GM12878 (cell line): Measurements from ENCODE around the gene B3GALT4. TPM values are rescaled to one million over a fixed set of nuclear protein-coding genes. Genes with fewer than 3 reads are reported as not detected.

Experiments used
- ATAC-seq: fragments of 200-7000 bp; cut with Tn5 transposase; 3 replicates; pipeline ENCODE4 v1.9.1; 2020; ENCODE audit warnings: mild to moderate bottlenecking, moderate library complexity
- BruUV-seq: library from RNA; stranded (reverse); fragments of 400-500 nt; replicated peaks from 2 replicates; lab custom pipeline; 2021; lab: Mats Ljungman, UMichigan
- CTCF ChIA-PET: fragments of 300-600 bp; sonication (Branson Sonifier 250); formaldehyde crosslinking; extraction: SDS; loops from one replicate; lab custom pipeline; 2021; ENCODE audit warnings: inconsistent platforms; lab: Yijun Ruan, JAX
- POLR2A ChIA-PET: fragments of 350-600 bp; formaldehyde crosslinking; extraction: SDS; loops from one replicate; lab custom pipeline; 2021; ENCODE audit warnings: inconsistent platforms; lab: Charles Lee
- RAD21 ChIA-PET: fragments of 300-600 bp; sonication (Branson Sonifier 250); formaldehyde crosslinking; loops from one replicate; lab custom pipeline; 2023; ENCODE audit warnings: antibody characterized with exemption; ENCODE audit not compliant: unreplicated experiment; lab: Charles Lee
- SMC1A ChIA-PET: fragments of 300-600 bp; sonication (Branson Sonifier 250); formaldehyde crosslinking; loops from one replicate; lab custom pipeline; 2023; ENCODE audit not compliant: unreplicated experiment, uncharacterized antibody; lab: Charles Lee
- DNase-seq: peaks from one replicate; pipeline ENCODE4 v3.0.0-alpha.2; 2011; ENCODE audit warnings: low read depth, low spot score
- FAIRE-seq: peaks from 3 replicates; lab custom pipeline; 2011; peaks lifted over from hg19 to GRCh38; lab: Jason Lieb, UNC
- H2AFZ ChIP-seq: 2 replicates; pipeline ENCODE4 v1.6.0; 2011; ENCODE audit warnings: low read depth, low read length, control low read depth; ENCODE audit not compliant: control insufficient read depth
- H3K27ac ChIP-seq: 2 replicates; pipeline ENCODE4 v1.5.1; 2011; ENCODE audit warnings: control low read depth; ENCODE audit not compliant: control insufficient read depth, insufficient read depth
- H3K27me3 ChIP-seq, 2 experiments: replicated peaks in 1 of 2; 2 replicates each; pipeline versions ENCODE4 v1.6.0 to v1.6.1; 2011; ENCODE audit warnings: low read length in 1 of 2; ENCODE audit not compliant: control insufficient read depth in 2 of 2, insufficient read depth in 2 of 2
- H3K36me3 ChIP-seq, 2 experiments: 2 replicates each; pipeline ENCODE4 v1.5.1; 2011; ENCODE audit warnings: low read length in 1 of 2; ENCODE audit not compliant: control insufficient read depth in 2 of 2, insufficient read depth in 2 of 2
- H3K4me1 ChIP-seq: 2 replicates; pipeline ENCODE4 v1.6.1; 2011; ENCODE audit warnings: mild to moderate bottlenecking, low read length, moderate library complexity, mixed read lengths; ENCODE audit not compliant: control insufficient read depth, insufficient read depth
- H3K4me2 ChIP-seq: 2 replicates; pipeline ENCODE4 v1.6.0; 2011; ENCODE audit warnings: control low read depth; ENCODE audit not compliant: control insufficient read depth, insufficient read depth
- H3K4me3 ChIP-seq: fragments of 200-600 bp; sonication (generic); 2 replicates; pipeline ENCODE4 v1.5.1; 2016
- H3K79me2 ChIP-seq: 2 replicates; pipeline ENCODE4 v1.6.0; 2011; ENCODE audit warnings: low read length; ENCODE audit not compliant: control insufficient read depth, insufficient read depth
- H3K9ac ChIP-seq: 2 replicates; pipeline ENCODE4 v1.8.0; 2011; ENCODE audit warnings: low read length, control low read depth, mixed read lengths; ENCODE audit not compliant: control insufficient read depth, insufficient read depth
- H3K9me3 ChIP-seq: replicated peaks from 3 replicates; pipeline ENCODE4 v1.5.1; 2011; ENCODE audit warnings: mild to moderate bottlenecking, low read length; ENCODE audit not compliant: control insufficient read depth, insufficient read depth
- H4K20me1 ChIP-seq: 2 replicates; pipeline ENCODE4 v1.6.0; 2011; ENCODE audit not compliant: control insufficient read depth, insufficient read depth
- CHD2 ChIP-seq: IDR thresholded peaks from 2 replicates; pipeline ENCODE4 v1.6.1; 2011; ENCODE audit warnings: low read depth, low read length, improper control_type of control experiment, borderline replicate concordance
- DPF2 ChIP-seq: fragments of 450-650 bp; IDR thresholded peaks from 2 replicates; pipeline ENCODE4 v1.6.1; 2017; ENCODE audit warnings: mild to moderate bottlenecking
- IRF4 ChIP-seq: IDR thresholded peaks from 2 replicates; pipeline ENCODE4 v1.6.1; 2011; ENCODE audit warnings: low read depth, low read length
- MLLT1 ChIP-seq: fragments of 450-650 bp; IDR thresholded peaks from 2 replicates; pipeline ENCODE4 v1.6.1; 2016; ENCODE audit warnings: mild to moderate bottlenecking
- MYB ChIP-seq: fragments of 150-350 bp; IDR thresholded peaks from 2 replicates; pipeline ENCODE4 v1.6.1; 2014; ENCODE audit warnings: mild to moderate bottlenecking, low read depth, low read length, borderline replicate concordance
- NBN ChIP-seq: fragments of 450-650 bp; IDR thresholded peaks from 2 replicates; pipeline ENCODE4 v1.6.1; 2016
- NRF1 ChIP-seq: conservative IDR thresholded peaks from 2 replicates; pipeline ENCODE4 v1.6.1; 2011; ENCODE audit warnings: mild to moderate bottlenecking, low read depth, low read length, improper control_type of control experiment
- POLR2AphosphoS2 ChIP-seq: IDR thresholded peaks from 2 replicates; pipeline ENCODE4 v1.6.1; 2011; ENCODE audit warnings: low read depth, mild to moderate bottlenecking, low read length, improper control_type of control experiment, moderate library complexity
- POLR2AphosphoS5 ChIP-seq: IDR thresholded peaks from 2 replicates; pipeline ENCODE4 v1.6.1; 2011; ENCODE audit warnings: mild to moderate bottlenecking, low read length, inconsistent platforms
- POU2F2 ChIP-seq: IDR thresholded peaks from 3 replicates; pipeline ENCODE4 v1.6.1; 2011; ENCODE audit warnings: low read depth, mild to moderate bottlenecking, low read length, borderline replicate concordance
- RAD21 ChIP-seq: IDR thresholded peaks from 2 replicates; pipeline ENCODE4 v1.6.1; 2011; ENCODE audit warnings: mild to moderate bottlenecking, low read depth, low read length, moderate library complexity; ENCODE audit not compliant: insufficient read depth
- RELA ChIP-seq: fragments of 450-650 bp; IDR thresholded peaks from 2 replicates; pipeline ENCODE4 v1.8.0; 2014; ENCODE audit warnings: borderline replicate concordance; ENCODE audit not compliant: partially characterized antibody
- SKIL ChIP-seq: fragments of 450-650 bp; IDR thresholded peaks from 2 replicates; pipeline ENCODE4 v1.6.1; 2017; ENCODE audit warnings: mild to moderate bottlenecking, low read depth, inconsistent platforms; ENCODE audit not compliant: poor library complexity, severe bottlenecking
- SMARCA5 ChIP-seq: fragments of 450-650 bp; IDR thresholded peaks from 2 replicates; pipeline ENCODE4 v1.6.1; 2017; ENCODE audit warnings: mild to moderate bottlenecking
- SMC3 ChIP-seq: IDR thresholded peaks from 2 replicates; pipeline ENCODE4 v1.6.1; 2011; ENCODE audit warnings: low read length, improper control_type of control experiment, borderline replicate concordance
- SP1 ChIP-seq: IDR thresholded peaks from one replicate; pipeline ENCODE4 v1.6.1; 2011; ENCODE audit warnings: low read depth, low read length
- STAT3 ChIP-seq: IDR thresholded peaks from 2 replicates; pipeline ENCODE4 v1.6.1; 2011; ENCODE audit warnings: low read depth, low read length, improper control_type of control experiment
- TARDBP ChIP-seq: IDR thresholded peaks from 2 replicates; pipeline ENCODE4 v1.6.1; 2016; ENCODE audit warnings: borderline replicate concordance
- YY1 ChIP-seq: IDR thresholded peaks from 2 replicates; pipeline ENCODE4 v1.6.1; 2011; ENCODE audit warnings: low read depth, mild to moderate bottlenecking, low read length
- WGBS: methylation state at CpG from one replicate; pipeline ENCODE4 v1.1.6; 2016; ENCODE audit warnings: low lambda C conversion rate; ENCODE audit not compliant: insufficient replicate concordance, insufficient coverage; ENCODE audit errors: missing lambda C conversion rate; 5-methylcytosine and 5-hydroxymethylcytosine counted together
- in situ Hi-C: fragments of 300-500 bp; cut with MboI; formaldehyde crosslinking; loops from 9 replicates; pipeline ENCODE4 v1.14.3; 2018; ENCODE audit warnings: mixed read lengths
- intact Hi-C: fragments of 100-400 bp; cut with micrococcal nuclease; formaldehyde crosslinking; loops from one replicate; pipeline ENCODE4 v1.14.2; 2022; ENCODE audit not compliant: unreplicated experiment
- polyA plus RNA-seq, 11 experiments: library from polyadenylated mRNA; depleted of rRNA in 4 of 11; unstranded in 6 of 11; stranded (reverse) in 5 of 11; fragments of >200 nt; fragmentation: Nextera tagmentation in 4 of 11; fragmentation: Illumina TruSeq in 1 of 11; extraction: Ambion mirVana in 4 of 11; extraction: Trizol in 1 of 11; gene quantifications; 1 replicate in 1 of 11; 2 replicates in 10 of 11; pipeline versions ENCODE4 v1.2.1 to v1.2.3, GENCODE V29; 2011 to 2016; ENCODE audit warnings: inconsistent platforms in 2 of 11, missing spikeins in 2 of 11, low read depth in 1 of 11
- total RNA-seq, 4 experiments: library from RNA; depleted of rRNA in 3 of 4; stranded (reverse); fragments of >200 nt in 3 of 4; fragmentation: Illumina TruSeq in 1 of 4; extraction: Trizol in 1 of 4; gene quantifications; 2 replicates each; pipeline versions ENCODE4 v1.2.1 to v1.2.3, GENCODE V29; 2013 to 2021

Gene B3GALT4
- total and polyA plus RNA-seq, 10 of the 15 experiments (the other 5 are each of a cell fraction or from before 2014, with no cell fraction given): 0.27 to 8.2 (median 2.6) TPM

- TF ChIP-seq POLR2AphosphoS2: no peak
- no peak for TF ChIP-seq MYB
- TF ChIP-seq POLR2AphosphoS5: no peak
Measured at GRCh38 chr6:33243476-33243875, 33.4 kb upstream of the B3GALT4 start (continued).

GRCh38 chr6:33247977-33248642 lies 28.8 kb upstream of the B3GALT4 start:
- Histone ChIP-seq H2AFZ (peak overlapping the region; percentile 84), H3K4me2 (peak overlapping the region; percentile 96), H3K79me2 (peaks cover 13% of the 10 kb centered on the region), H3K4me3 (peak overlapping the region; percentile 78), H3K4me1 (peaks cover 10% of the 10 kb centered on the region), H3K36me3 (peaks cover 2 to 12% of the 10 kb centered on the region in 2 experiments; a peak in 2 of 4 replicates), H3K9me3 (no peaks in the 10 kb centered on the region), H3K27ac (peak overlapping the region; percentile 51), H4K20me1 (no peaks in the 10 kb centered on the region), H3K27me3 (no peaks in the 10 kb centered on the region), H3K9ac (peak overlapping the region; percentile 42; the same call in 1 of the 2 replicates)
- POLR2A ChIA-PET: interaction anchor here (0.5 to 5.2 kb wide), 23 partner anchors 23 to 1347 kb away, joined by 3 to 40 read pairs (median 5); partner anchors contain the start of genes B3GALT4, HLA-DPA1, HLA-DPB1 and PFDN6
- ATAC-seq (peak; percentile 72), FAIRE-seq (peak; percentile 91), DNase-seq (peak; percentile 67)
- BruUV-seq: no TSS peak
- RAD21 ChIA-PET: interaction anchor here (0.5 to 3.5 kb wide), 29 partner anchors 9 to 406 kb away, joined by 3 to 25 read pairs (median 7); partner anchors contain the start of genes HLA-DMA, HLA-DPA1, HLA-DPB1 and HSD17B8
- CTCF ChIA-PET: interaction anchor here (0.6 to 5.5 kb wide), 58 partner anchors 8 to 524 kb away, joined by 3 to 53 read pairs (median 6); partner anchors contain the start of genes B3GALT4, HLA-DPB1, HSD17B8 and RGL2
- in situ Hi-C loops: loop anchor here (5.0 kb wide), 2 partner anchors 131 to 246 kb away; no protein-coding TSS in a partner anchor
- intact Hi-C loops: loop anchor here (1.0 to 5.0 kb wide), 4 partner anchors 43 to 246 kb away; no protein-coding TSS in a partner anchor
- SMC1A ChIA-PET: interaction anchor here (0.7 to 4.2 kb wide), 25 partner anchors 18 to 362 kb away, joined by 3 to 34 read pairs (median 5); partner anchors contain the start of genes HLA-DMA, HLA-DOA, RPS18 and VPS52
- under 1% methylated on average over 24 of the region's 28 CpGs for WGBS
- TF ChIP-seq CHD2 (no peak; the same call in 1 of the 2 replicates), NBN (peak; percentile 45; the same call in 1 of the 2 replicates), SMC3 (peak; percentile 79), RAD21 (peak; percentile 92), SP1 (peak; percentile 23), TARDBP (0 out of 2 replicates have a peak, but pooled peaks have one; percentile 47), POU2F2 (peak; percentile 46; the same call in 1 of the 3 replicates), NRF1 (peak; percentile 27; the same call in 1 of the 2 replicates), IRF4 (0 out of 2 replicates have a peak, but pooled peaks have one; percentile 33), DPF2 (no peak), YY1 (0 out of 2 replicates have a peak, but pooled peaks have one; percentile 61), MLLT1 (peak; percentile 32; the same call in 1 of the 2 replicates), SMARCA5 (peak; percentile 81; the same call in 1 of the 2 replicates), SKIL (peak; percentile 48), STAT3 (no peak), RELA (peak; percentile 33)
